Measurements from ENCODE around the gene MINDY1. TPM values are rescaled to one million over a fixed set of nuclear protein-coding genes. Genes with fewer than 3 reads are reported as not detected.

MINDY1 gene
- total RNA-seq, 2 donors from 2014 or later: 40.4 to 43.1 TPM

DNA sequence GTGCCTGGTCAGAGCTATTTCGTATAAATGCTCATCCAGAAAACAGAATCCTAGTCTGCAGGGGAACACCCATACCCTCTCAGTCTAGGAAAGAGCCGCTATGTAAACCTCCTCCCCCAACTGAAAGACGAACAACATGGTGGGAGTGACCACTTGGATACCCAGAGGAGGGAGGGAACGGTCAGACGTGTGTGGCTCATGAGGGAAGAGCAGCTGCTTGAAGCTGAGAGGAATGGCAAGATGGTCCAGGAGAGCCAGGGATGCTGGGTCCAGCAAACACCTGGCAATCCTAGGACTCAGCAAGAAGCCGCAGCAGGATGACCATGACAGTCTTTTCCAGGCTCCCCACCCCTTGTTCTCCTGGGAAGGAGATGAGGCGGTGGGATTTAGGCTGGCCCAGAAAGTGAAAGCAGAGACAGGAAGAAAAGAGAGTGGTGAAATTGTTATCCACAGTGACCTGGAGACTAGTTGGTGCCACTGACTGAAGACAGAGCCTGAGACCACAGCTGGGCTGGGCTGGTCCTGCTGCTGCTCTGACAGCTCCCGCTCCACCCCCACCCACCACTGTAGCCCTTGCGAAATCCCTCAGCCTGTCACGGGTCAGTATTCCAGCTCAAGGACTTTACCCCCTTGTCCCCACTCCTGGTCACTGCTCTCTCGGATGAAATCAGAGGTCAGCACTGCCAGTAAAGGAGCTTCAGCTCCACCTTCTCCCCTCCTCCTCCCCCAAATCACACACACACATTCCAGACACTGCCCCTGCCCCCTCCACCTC is 35.7 kb downstream of the MINDY1 start:
- TF ChIP-seq, protein P1, sequence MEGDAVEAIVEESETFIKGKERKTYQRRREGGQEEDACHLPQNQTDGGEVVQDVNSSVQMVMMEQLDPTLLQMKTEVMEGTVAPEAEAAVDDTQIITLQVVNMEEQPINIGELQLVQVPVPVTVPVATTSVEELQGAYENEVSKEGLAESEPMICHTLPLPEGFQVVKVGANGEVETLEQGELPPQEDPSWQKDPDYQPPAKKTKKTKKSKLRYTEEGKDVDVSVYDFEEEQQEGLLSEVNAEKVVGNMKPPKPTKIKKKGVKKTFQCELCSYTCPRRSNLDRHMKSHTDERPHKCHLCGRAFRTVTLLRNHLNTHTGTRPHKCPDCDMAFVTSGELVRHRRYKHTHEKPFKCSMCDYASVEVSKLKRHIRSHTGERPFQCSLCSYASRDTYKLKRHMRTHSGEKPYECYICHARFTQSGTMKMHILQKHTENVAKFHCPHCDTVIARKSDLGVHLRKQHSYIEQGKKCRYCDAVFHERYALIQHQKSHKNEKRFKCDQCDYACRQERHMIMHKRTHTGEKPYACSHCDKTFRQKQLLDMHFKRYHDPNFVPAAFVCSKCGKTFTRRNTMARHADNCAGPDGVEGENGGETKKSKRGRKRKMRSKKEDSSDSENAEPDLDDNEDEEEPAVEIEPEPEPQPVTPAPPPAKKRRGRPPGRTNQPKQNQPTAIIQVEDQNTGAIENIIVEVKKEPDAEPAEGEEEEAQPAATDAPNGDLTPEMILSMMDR (IDR thresholded peaks at IDR 0.05): no peak
- Histone ChIP-seq H3K4me1 (peaks cover 23% of the 10 kb centered on the region), H3K4me3 (no peak overlapping the region), H3K27ac (peak overlapping the region; percentile 55), H3K36me3 (peaks cover 14% of the 10 kb centered on the region), H3K9me3 (no peaks in the 10 kb centered on the region), H3K27me3 (no peaks in the 10 kb centered on the region), H3K9ac (ENCODE audit: low read depth in 2 of 2, low read length in 2 of 2) (peak overlapping the region; percentile 1 to 8)
- peak; percentile 76 for DNase-seq
- intact Hi-C loops (cut with DNase I): loop anchor here (10.0 kb wide), 1 partner anchor 46 kb away; the partner anchor contains the start of gene SETDB1

DNA sequence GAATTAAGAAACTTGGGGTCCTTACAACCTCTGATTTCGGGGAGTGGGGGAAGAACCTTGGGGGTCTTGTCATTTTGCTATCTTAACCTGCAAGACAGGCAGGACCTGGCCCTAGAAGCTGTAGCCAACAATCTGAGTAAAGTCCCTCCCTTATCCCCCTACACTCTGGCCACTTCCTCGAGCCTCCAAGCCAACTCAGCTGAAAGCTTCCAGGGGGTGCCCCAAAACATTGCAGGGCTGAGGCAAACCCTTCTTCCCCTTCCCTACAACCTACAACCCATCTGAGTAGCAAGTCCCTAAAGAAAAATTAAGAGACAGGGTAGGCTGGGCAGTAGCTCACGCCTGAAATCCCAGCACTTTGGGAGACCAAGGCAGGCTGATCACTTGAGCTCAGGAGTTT is 37.1 kb downstream of the MINDY1 start:
- DNase-seq: no peak
- TF ChIP-seq, protein P1 (IDR thresholded peaks at IDR 0.05): no peak

DNA sequence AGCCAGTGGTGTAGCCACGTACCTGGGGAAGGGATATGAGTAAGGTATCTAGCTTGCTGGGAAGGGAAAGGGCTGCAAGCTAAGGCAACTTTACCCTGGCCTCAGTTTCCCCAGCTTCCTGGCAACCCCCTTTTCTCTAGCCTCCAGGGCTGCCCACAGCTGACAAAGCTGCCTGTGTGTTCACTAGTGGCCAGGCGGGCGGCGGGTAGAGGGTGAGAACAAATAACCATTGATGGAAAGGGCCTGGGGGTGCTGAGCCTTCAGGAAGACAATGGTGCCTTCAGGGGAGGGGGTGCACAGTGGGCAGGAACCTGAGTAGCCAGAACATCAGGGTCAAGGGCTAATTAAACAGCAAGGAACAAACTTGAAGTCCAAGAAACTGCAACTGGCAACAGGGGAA is 38.2 kb downstream of the MINDY1 start:
- Histone ChIP-seq H3K27me3 (no peaks in the 10 kb centered on the region), H3K9ac (ENCODE audit: low read depth in 2 of 2, low read length in 2 of 2) (no peak overlapping the region), H3K4me3 (no peak overlapping the region), H3K27ac (no peak overlapping the region), H3K9me3 (no peaks in the 10 kb centered on the region), H3K4me1 (peaks cover 23% of the 10 kb centered on the region), H3K36me3 (peaks cover 18% of the 10 kb centered on the region)
- TF ChIP-seq, protein P1 (IDR thresholded peaks at IDR 0.05): no peak
- intact Hi-C loops (cut with DNase I): no loop called here
- DNase-seq: no peak

More for the DNA sequence above, 37.1 kb downstream of the MINDY1 start:
- Histone ChIP-seq H3K36me3 (peaks cover 18% of the 10 kb centered on the region), H3K4me3 (no peak overlapping the region), H3K27ac (no peak overlapping the region), H3K9me3 (no peaks in the 10 kb centered on the region), H3K9ac (ENCODE audit: low read depth in 2 of 2, low read length in 2 of 2) (no peak overlapping the region), H3K4me1 (peaks cover 23% of the 10 kb centered on the region), H3K27me3 (no peaks in the 10 kb centered on the region)
- intact Hi-C loops (cut with DNase I): loop anchor here (10.0 kb wide), 1 partner anchor 45 kb away; the partner anchor contains the start of gene SETDB1

DNA sequence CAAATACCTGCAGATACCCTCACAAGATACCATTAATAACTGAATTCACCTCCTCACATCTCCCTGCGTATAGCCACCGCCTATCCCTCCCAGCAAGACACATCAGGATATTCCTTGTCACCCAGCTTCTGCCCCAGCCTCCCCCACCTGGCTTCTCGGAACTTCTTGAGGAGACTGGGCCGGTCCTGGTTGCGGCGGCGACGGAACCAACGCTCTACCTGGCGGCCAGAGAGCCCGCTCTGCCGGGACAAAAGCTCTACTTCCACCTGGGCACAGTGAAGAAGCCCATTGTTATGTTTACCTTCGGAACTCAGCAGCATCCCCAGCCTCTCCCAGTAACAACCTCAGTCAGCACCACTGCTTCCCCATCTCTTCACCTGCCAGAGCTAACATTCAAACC is 38.8 kb downstream of the MINDY1 start:
- Histone ChIP-seq H3K9me3 (no peaks in the 10 kb centered on the region), H3K9ac (ENCODE audit: low read depth in 2 of 2, low read length in 2 of 2) (no peak overlapping the region), H3K36me3 (peaks cover 18% of the 10 kb centered on the region), H3K27me3 (no peaks in the 10 kb centered on the region), H3K4me3 (no peak overlapping the region), H3K27ac (no peak overlapping the region), H3K4me1 (peaks cover 19% of the 10 kb centered on the region)
- no peak for DNase-seq
- intact Hi-C loops (cut with DNase I): no loop called here
- TF ChIP-seq, protein P1 (IDR thresholded peaks at IDR 0.05): no peak

DNA sequence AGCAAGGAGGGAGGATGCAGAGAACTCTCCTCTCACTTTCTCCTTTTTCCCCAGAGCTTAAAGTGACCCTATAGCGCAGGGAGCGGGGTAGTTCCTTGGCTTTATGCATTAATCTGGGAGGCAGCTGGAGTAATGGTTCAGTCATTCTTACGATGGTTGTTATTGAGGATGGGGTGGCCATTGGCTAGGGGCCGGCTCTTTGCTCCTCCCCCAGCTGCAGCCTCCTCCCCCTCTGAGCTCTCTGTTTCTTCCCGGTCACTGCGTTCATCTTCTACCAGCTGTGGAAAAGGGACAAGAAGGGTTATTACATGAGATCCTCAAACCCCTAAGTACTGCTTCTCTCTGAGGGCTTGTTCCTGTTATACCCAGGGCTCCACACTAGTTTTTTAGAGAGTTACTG is 40.7 kb downstream of the MINDY1 start:
- H3K27me3 ChIP-seq: no peaks in the 10 kb centered on the region
- H3K9me3 ChIP-seq: no peaks in the 10 kb centered on the region
- peaks cover 3% of the 10 kb centered on the region for H3K4me1 ChIP-seq
- no peak overlapping the region for H3K27ac ChIP-seq
- H3K9ac ChIP-seq (ENCODE audit: low read depth in 2 of 2, low read length in 2 of 2): no peak overlapping the region
- H3K4me3 ChIP-seq: no peak overlapping the region
- DNase-seq: no peak
- intact Hi-C loops (cut with DNase I): no loop called here
- TF ChIP-seq, protein P1 (IDR thresholded peaks at IDR 0.05): no peak
- H3K36me3 ChIP-seq: peaks cover 25% of the 10 kb centered on the region
